GM12878 (cell line): ENCODE measurements around the gene PXDC1. TPM values are rescaled to one million over a fixed set of nuclear protein-coding genes. Genes with fewer than 3 reads are reported as not detected.

Source experiments
- ATAC-seq: fragments of 200-7000 bp; cut with Tn5 transposase; 3 replicates; pipeline ENCODE4 v1.9.1; 2020; ENCODE audit warnings: mild to moderate bottlenecking, moderate library complexity
- BruUV-seq: library from RNA; stranded (reverse); fragments of 400-500 nt; replicated peaks from 2 replicates; lab custom pipeline; 2021; lab: Mats Ljungman, UMichigan
- CTCF ChIA-PET: fragments of 300-600 bp; sonication (Branson Sonifier 250); formaldehyde crosslinking; extraction: SDS; loops from one replicate; lab custom pipeline; 2021; ENCODE audit warnings: inconsistent platforms; lab: Yijun Ruan, JAX
- POLR2A ChIA-PET: fragments of 350-600 bp; formaldehyde crosslinking; extraction: SDS; loops from one replicate; lab custom pipeline; 2021; ENCODE audit warnings: inconsistent platforms; lab: Charles Lee
- RAD21 ChIA-PET: fragments of 300-600 bp; sonication (Branson Sonifier 250); formaldehyde crosslinking; loops from one replicate; lab custom pipeline; 2023; ENCODE audit warnings: antibody characterized with exemption; ENCODE audit not compliant: unreplicated experiment; lab: Charles Lee
- SMC1A ChIA-PET: fragments of 300-600 bp; sonication (Branson Sonifier 250); formaldehyde crosslinking; loops from one replicate; lab custom pipeline; 2023; ENCODE audit not compliant: unreplicated experiment, uncharacterized antibody; lab: Charles Lee
- DNase-seq: peaks from one replicate; pipeline ENCODE4 v3.0.0-alpha.2; 2011; ENCODE audit warnings: low read depth, low spot score
- FAIRE-seq: peaks from 3 replicates; lab custom pipeline; 2011; peaks lifted over from hg19 to GRCh38; lab: Jason Lieb, UNC
- H2AFZ ChIP-seq: 2 replicates; pipeline ENCODE4 v1.6.0; 2011; ENCODE audit warnings: low read depth, low read length, control low read depth; ENCODE audit not compliant: control insufficient read depth
- H3K27ac ChIP-seq: 2 replicates; pipeline ENCODE4 v1.5.1; 2011; ENCODE audit warnings: control low read depth; ENCODE audit not compliant: control insufficient read depth, insufficient read depth
- H3K27me3 ChIP-seq, 2 experiments: replicated peaks in 1 of 2; 2 replicates each; pipeline versions ENCODE4 v1.6.0 to v1.6.1; 2011; ENCODE audit warnings: low read length in 1 of 2; ENCODE audit not compliant: control insufficient read depth in 2 of 2, insufficient read depth in 2 of 2
- H3K36me3 ChIP-seq, 2 experiments: 2 replicates each; pipeline ENCODE4 v1.5.1; 2011; ENCODE audit warnings: low read length in 1 of 2; ENCODE audit not compliant: control insufficient read depth in 2 of 2, insufficient read depth in 2 of 2
- H3K4me1 ChIP-seq: 2 replicates; pipeline ENCODE4 v1.6.1; 2011; ENCODE audit warnings: mild to moderate bottlenecking, low read length, moderate library complexity, mixed read lengths; ENCODE audit not compliant: control insufficient read depth, insufficient read depth
- H3K4me2 ChIP-seq: 2 replicates; pipeline ENCODE4 v1.6.0; 2011; ENCODE audit warnings: control low read depth; ENCODE audit not compliant: control insufficient read depth, insufficient read depth
- H3K4me3 ChIP-seq: fragments of 200-600 bp; sonication (generic); 2 replicates; pipeline ENCODE4 v1.5.1; 2016
- H3K79me2 ChIP-seq: 2 replicates; pipeline ENCODE4 v1.6.0; 2011; ENCODE audit warnings: low read length; ENCODE audit not compliant: control insufficient read depth, insufficient read depth
- H3K9ac ChIP-seq: 2 replicates; pipeline ENCODE4 v1.8.0; 2011; ENCODE audit warnings: low read length, control low read depth, mixed read lengths; ENCODE audit not compliant: control insufficient read depth, insufficient read depth
- H3K9me3 ChIP-seq: replicated peaks from 3 replicates; pipeline ENCODE4 v1.5.1; 2011; ENCODE audit warnings: mild to moderate bottlenecking, low read length; ENCODE audit not compliant: control insufficient read depth, insufficient read depth
- H4K20me1 ChIP-seq: 2 replicates; pipeline ENCODE4 v1.6.0; 2011; ENCODE audit not compliant: control insufficient read depth, insufficient read depth
- CREB1 ChIP-seq: IDR thresholded peaks from 2 replicates; pipeline ENCODE4 v1.6.1; 2012; ENCODE audit warnings: low read depth, mild to moderate bottlenecking, inconsistent platforms
- IKZF2 ChIP-seq, 2 experiments: fragments of 450-650 bp; IDR thresholded peaks; 2 replicates each; pipeline ENCODE4 v1.6.1; 2017; ENCODE audit warnings: mild to moderate bottlenecking in 2 of 2, moderate library complexity in 2 of 2
- IRF5 ChIP-seq: fragments of 450-650 bp; IDR thresholded peaks from 2 replicates; pipeline ENCODE4 v1.6.1; 2017; ENCODE audit warnings: borderline replicate concordance
- RELA ChIP-seq: fragments of 450-650 bp; IDR thresholded peaks from 2 replicates; pipeline ENCODE4 v1.8.0; 2014; ENCODE audit warnings: borderline replicate concordance; ENCODE audit not compliant: partially characterized antibody
- WRNIP1 ChIP-seq: IDR thresholded peaks from 2 replicates; pipeline ENCODE4 v1.6.1; 2011; ENCODE audit warnings: low read depth, low read length, improper control_type of control experiment, borderline replicate concordance
- WGBS: methylation state at CpG from one replicate; pipeline ENCODE4 v1.1.6; 2016; ENCODE audit warnings: low lambda C conversion rate; ENCODE audit not compliant: insufficient replicate concordance, insufficient coverage; ENCODE audit errors: missing lambda C conversion rate; 5-methylcytosine and 5-hydroxymethylcytosine counted together
- in situ Hi-C: fragments of 300-500 bp; cut with MboI; formaldehyde crosslinking; loops from 9 replicates; pipeline ENCODE4 v1.14.3; 2018; ENCODE audit warnings: mixed read lengths
- intact Hi-C: fragments of 100-400 bp; cut with micrococcal nuclease; formaldehyde crosslinking; loops from one replicate; pipeline ENCODE4 v1.14.2; 2022; ENCODE audit not compliant: unreplicated experiment
- polyA plus RNA-seq, 11 experiments: library from polyadenylated mRNA; depleted of rRNA in 4 of 11; unstranded in 6 of 11; stranded (reverse) in 5 of 11; fragments of >200 nt; fragmentation: Nextera tagmentation in 4 of 11; fragmentation: Illumina TruSeq in 1 of 11; extraction: Ambion mirVana in 4 of 11; extraction: Trizol in 1 of 11; gene quantifications; 1 replicate in 1 of 11; 2 replicates in 10 of 11; pipeline versions ENCODE4 v1.2.1 to v1.2.3, GENCODE V29; 2011 to 2016; ENCODE audit warnings: inconsistent platforms in 2 of 11, missing spikeins in 2 of 11, low read depth in 1 of 11
- total RNA-seq, 4 experiments: library from RNA; depleted of rRNA in 3 of 4; stranded (reverse); fragments of >200 nt in 3 of 4; fragmentation: Illumina TruSeq in 1 of 4; extraction: Trizol in 1 of 4; gene quantifications; 2 replicates each; pipeline versions ENCODE4 v1.2.1 to v1.2.3, GENCODE V29; 2013 to 2021
- TF ChIP-seq, protein P1 (sequence below): fragments of 450-650 bp; IDR thresholded peaks from 2 replicates; pipeline ENCODE4 v1.6.1; 2018; ENCODE audit warnings: borderline replicate concordance, mild to moderate bottlenecking; ENCODE audit not compliant: partially characterized antibody

The PXDC1 gene
- total and polyA plus RNA-seq, 10 of the 15 experiments (the other 5 are each of a cell fraction or from before 2014, with no cell fraction given), result 0.03 to 0.72 (median 0.32) TPM; not detected in 2

- in situ Hi-C loops (loop anchor here (5.0 kb wide), 2 partner anchors 240 to 410 kb away; no protein-coding TSS in a partner anchor), intact Hi-C loops (loop anchor here (5.0 to 10.0 kb wide), 2 partner anchors 105 to 468 kb away; no protein-coding TSS in a partner anchor)
- no peak overlapping the region for H3K9ac ChIP-seq
- no peaks in the 10 kb centered on the region for H4K20me1 ChIP-seq
- CTCF ChIA-PET, result interaction anchor here (0.6 to 2.4 kb wide), 3 partner anchors 8 to 284 kb away, joined by 3 to 13 read pairs (median 4); no protein-coding TSS in a partner anchor
- peaks cover 8 to 19% of the 10 kb centered on the region in 2 experiments for H3K27me3 ChIP-seq
- TF ChIP-seq, protein P1, sequence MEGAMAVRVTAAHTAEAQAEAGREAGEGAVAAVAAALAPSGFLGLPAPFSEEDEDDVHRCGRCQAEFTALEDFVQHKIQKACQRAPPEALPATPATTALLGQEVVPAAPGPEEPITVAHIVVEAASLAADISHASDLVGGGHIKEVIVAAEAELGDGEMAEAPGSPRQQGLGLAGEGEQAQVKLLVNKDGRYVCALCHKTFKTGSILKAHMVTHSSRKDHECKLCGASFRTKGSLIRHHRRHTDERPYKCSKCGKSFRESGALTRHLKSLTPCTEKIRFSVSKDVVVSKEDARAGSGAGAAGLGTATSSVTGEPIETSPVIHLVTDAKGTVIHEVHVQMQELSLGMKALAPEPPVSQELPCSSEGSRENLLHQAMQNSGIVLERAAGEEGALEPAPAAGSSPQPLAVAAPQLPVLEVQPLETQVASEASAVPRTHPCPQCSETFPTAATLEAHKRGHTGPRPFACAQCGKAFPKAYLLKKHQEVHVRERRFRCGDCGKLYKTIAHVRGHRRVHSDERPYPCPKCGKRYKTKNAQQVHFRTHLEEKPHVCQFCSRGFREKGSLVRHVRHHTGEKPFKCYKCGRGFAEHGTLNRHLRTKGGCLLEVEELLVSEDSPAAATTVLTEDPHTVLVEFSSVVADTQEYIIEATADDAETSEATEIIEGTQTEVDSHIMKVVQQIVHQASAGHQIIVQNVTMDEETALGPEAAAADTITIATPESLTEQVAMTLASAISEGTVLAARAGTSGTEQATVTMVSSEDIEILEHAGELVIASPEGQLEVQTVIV, result no peak
- TF ChIP-seq CREB1 (no peak), IRF5 (no peak), IKZF2 (IDR thresholded peaks at IDR 0.05) (no peak), RELA (no peak), WRNIP1 (no peak)
- POLR2A ChIA-PET, result no interaction called here
- H3K4me1 ChIP-seq, result peaks cover 8% of the 10 kb centered on the region
- no peaks in the 10 kb centered on the region for H3K36me3 ChIP-seq
- no peaks in the 10 kb centered on the region; the same call in 2 of the 3 replicates for H3K9me3 ChIP-seq
- no peak overlapping the region for H3K27ac ChIP-seq
- RAD21 ChIA-PET, result no interaction called here
- no peak overlapping the region for H3K4me2 ChIP-seq
- no peak overlapping the region for H2AFZ ChIP-seq
- H3K4me3 ChIP-seq, result no peak overlapping the region
- no peaks in the 10 kb centered on the region for H3K79me2 ChIP-seq
- SMC1A ChIA-PET, result interaction anchor here (3.2 kb wide), 1 partner anchor 231 kb away, joined by 22 read pairs; no protein-coding TSS in a partner anchor
- no peak for DNase-seq
- 81% methylated on average over 12 of the region's 12 CpGs for WGBS
- no peak for FAIRE-seq
- no TSS peak for BruUV-seq
- no peak for ATAC-seq
Observed at GRCh38 chr6:3747100-3747737, 4.3 kb downstream of the PXDC1 start.
